Esophagus muscularis mucosa (tissue), 4 donors: Measurements from ENCODE around the gene SLC39A11.

ENCODE experiments used
- EP300 ChIP-seq: sonication (generic); formaldehyde crosslinking; IDR thresholded peaks from one replicate; pipeline ENCODE4 v1.6.1; 2017; ENCODE audit warnings: antibody characterized with exemption
- POLR2A ChIP-seq: fragments of 450-650 bp; IDR thresholded peaks from one replicate; pipeline ENCODE4 v1.6.1; 2017; ENCODE audit warnings: antibody characterized with exemption, moderate library complexity, mild to moderate bottlenecking, low read depth
- POLR2AphosphoS5 ChIP-seq, 2 donors: sonication (generic); formaldehyde crosslinking; IDR thresholded peaks; one replicate each; pipeline ENCODE4 v1.6.1; 2017; ENCODE audit warnings: antibody characterized with exemption in 2 of 2
- TF ChIP-seq, protein P1 (sequence below), 3 experiments: fragments of 200-600 bp in 2 of 3; fragments of 450-650 bp in 1 of 3; sonication (generic) in 2 of 3; IDR thresholded peaks; one replicate each; pipeline ENCODE4 v1.5.1; 2017 to 2019; ENCODE audit warnings: antibody characterized with exemption in 3 of 3, mild to moderate bottlenecking in 2 of 3, moderate library complexity in 1 of 3

DNA sequence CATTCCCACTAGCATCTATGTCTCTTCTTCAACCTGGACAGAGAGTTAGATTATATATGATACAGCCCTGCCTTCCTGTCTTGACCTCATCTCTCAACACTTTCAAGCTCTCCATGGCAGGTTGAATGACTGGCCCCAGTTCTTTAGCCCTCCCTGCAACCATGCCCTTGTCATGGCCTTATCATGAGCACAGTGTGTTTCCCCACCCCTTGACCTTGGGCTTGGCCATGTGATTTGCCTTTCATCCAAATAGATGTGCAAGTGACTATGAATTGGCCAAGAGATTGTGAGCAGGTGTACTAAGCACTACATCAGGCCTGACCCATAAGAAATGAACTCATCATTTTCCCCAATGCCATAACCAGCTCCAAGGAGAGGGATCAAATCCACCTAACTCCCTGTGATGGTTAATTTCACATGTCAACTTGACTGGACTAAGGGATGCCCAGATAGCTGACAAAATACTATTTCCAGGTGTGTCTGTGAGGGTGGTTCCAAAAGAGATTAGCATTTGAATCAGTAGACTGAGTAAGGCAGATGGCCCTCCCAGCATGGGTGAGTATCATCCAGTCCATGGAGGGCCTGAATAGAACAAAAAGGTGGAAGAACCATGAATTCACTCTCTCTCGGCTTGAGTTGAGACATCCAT lies 97.4 kb downstream of the SLC39A11 start:
- TF ChIP-seq, protein P1, sequence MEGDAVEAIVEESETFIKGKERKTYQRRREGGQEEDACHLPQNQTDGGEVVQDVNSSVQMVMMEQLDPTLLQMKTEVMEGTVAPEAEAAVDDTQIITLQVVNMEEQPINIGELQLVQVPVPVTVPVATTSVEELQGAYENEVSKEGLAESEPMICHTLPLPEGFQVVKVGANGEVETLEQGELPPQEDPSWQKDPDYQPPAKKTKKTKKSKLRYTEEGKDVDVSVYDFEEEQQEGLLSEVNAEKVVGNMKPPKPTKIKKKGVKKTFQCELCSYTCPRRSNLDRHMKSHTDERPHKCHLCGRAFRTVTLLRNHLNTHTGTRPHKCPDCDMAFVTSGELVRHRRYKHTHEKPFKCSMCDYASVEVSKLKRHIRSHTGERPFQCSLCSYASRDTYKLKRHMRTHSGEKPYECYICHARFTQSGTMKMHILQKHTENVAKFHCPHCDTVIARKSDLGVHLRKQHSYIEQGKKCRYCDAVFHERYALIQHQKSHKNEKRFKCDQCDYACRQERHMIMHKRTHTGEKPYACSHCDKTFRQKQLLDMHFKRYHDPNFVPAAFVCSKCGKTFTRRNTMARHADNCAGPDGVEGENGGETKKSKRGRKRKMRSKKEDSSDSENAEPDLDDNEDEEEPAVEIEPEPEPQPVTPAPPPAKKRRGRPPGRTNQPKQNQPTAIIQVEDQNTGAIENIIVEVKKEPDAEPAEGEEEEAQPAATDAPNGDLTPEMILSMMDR (IDR thresholded peaks at IDR 0.05), result no peak
- TF ChIP-seq POLR2AphosphoS5 (IDR thresholded peaks at IDR 0.05), result no peak
- TF ChIP-seq POLR2A, result no peak
- TF ChIP-seq EP300, result no peak
